HepG2 (cell line): Measurements from ENCODE around the gene DNAJC12. TPM values are rescaled to one million over a fixed set of nuclear protein-coding genes. Genes with fewer than 3 reads are reported as not detected.

Experiments
- CBX1 ChIP-seq: IDR thresholded peaks from one replicate; pipeline ENCODE4 v1.6.1; 2016; ENCODE audit warnings: antibody characterized with exemption, low read depth
- CHCHD3 ChIP-seq: sonication (generic); formaldehyde crosslinking; IDR thresholded peaks from 2 replicates; pipeline ENCODE4 v1.8.0; 2022; ENCODE audit warnings: mild to moderate bottlenecking, missing genetic modification reagents, moderate library complexity
- FIP1L1 ChIP-seq: fragments of 200-400 bp; formaldehyde crosslinking; IDR thresholded peaks from 2 replicates; pipeline ENCODE4 v1.6.1; 2018; ENCODE audit warnings: low read depth, mild to moderate bottlenecking, low read length, moderate library complexity, borderline replicate concordance; ENCODE audit not compliant: insufficient read depth
- GABPA ChIP-seq, 2 experiments: IDR thresholded peaks; 2 replicates each; pipeline ENCODE4 v1.6.1; 2011 to 2016; ENCODE audit warnings: low read depth in 2 of 2, low read length in 1 of 2, missing biosample characterization in 1 of 2, missing genetic modification characterization in 1 of 2
- PATZ1 ChIP-seq: sonication (generic); formaldehyde crosslinking; IDR thresholded peaks from 2 replicates; pipeline ENCODE4 v1.4.0; 2020; ENCODE audit warnings: missing genetic modification reagents
- RFXAP ChIP-seq: sonication (generic); formaldehyde crosslinking; IDR thresholded peaks from 2 replicates; pipeline ENCODE4 v1.4.0; 2020; ENCODE audit warnings: missing genetic modification reagents, borderline replicate concordance
- RNF2 ChIP-seq: fragments of 450-650 bp; conservative IDR thresholded peaks from 2 replicates; pipeline ENCODE4 v1.6.1; 2016; ENCODE audit warnings: low read depth
- SYNCRIP ChIP-seq: fragments of 200-400 bp; formaldehyde crosslinking; IDR thresholded peaks from 2 replicates; pipeline ENCODE4 v1.6.1; 2018; ENCODE audit warnings: mild to moderate bottlenecking, low read depth, low read length; ENCODE audit not compliant: insufficient read depth
- TEAD3 ChIP-seq: optimal IDR thresholded peaks from 2 replicates; pipeline ENCODE3; 2016; ENCODE audit warnings: borderline replicate concordance
- ZNF225 ChIP-seq: sonication (generic); formaldehyde crosslinking; IDR thresholded peaks from 2 replicates; pipeline ENCODE4 v1.4.0; 2020; ENCODE audit warnings: mild to moderate bottlenecking, missing genetic modification reagents
- polyA plus RNA-seq, 8 experiments: library from polyadenylated mRNA; depleted of rRNA in 3 of 8; stranded (reverse) in 7 of 8; unstranded in 1 of 8; fragments of >200 nt; fragmentation: Illumina TruSeq in 4 of 8; extraction: Trizol in 4 of 8; gene quantifications; 2 replicates each; pipeline versions ENCODE4 v1.2.1 to v1.2.3, GENCODE V29; 2011 to 2016; ENCODE audit warnings: low read depth in 4 of 8, missing spikeins in 1 of 8, mixed read lengths in 1 of 8; ENCODE audit not compliant: insufficient read depth in 1 of 8
- total RNA-seq, 5 experiments: library from RNA; depleted of rRNA; stranded (reverse); fragments of >200 nt; fragmentation: Illumina TruSeq; extraction: Trizol; gene quantifications; 2 replicates each; pipeline ENCODE4 v1.2.3, GENCODE V29; 2016; ENCODE audit warnings: low read depth in 1 of 5
- TF ChIP-seq, protein P1 (sequence below): sonication (generic); formaldehyde crosslinking; IDR thresholded peaks from 2 replicates; pipeline ENCODE4 v1.4.0; 2020; ENCODE audit warnings: missing genetic modification reagents, mild to moderate bottlenecking, borderline replicate concordance
- TF ChIP-seq, protein P2 (sequence below): sonication (generic); formaldehyde crosslinking; IDR thresholded peaks from 2 replicates; pipeline ENCODE4 v1.5.0; 2020; ENCODE audit warnings: mild to moderate bottlenecking, missing genetic modification reagents
- TF ChIP-seq, protein P3 (sequence below): sonication (generic); formaldehyde crosslinking; IDR thresholded peaks from 2 replicates; pipeline ENCODE4 v1.5.0; 2020; ENCODE audit warnings: mild to moderate bottlenecking, missing genetic modification reagents, borderline replicate concordance

DNAJC12 gene
- total and polyA plus RNA-seq, 2 of the 13 experiments (the other 11 are each of a cell fraction or from before 2014, with no cell fraction given): 11.6 to 43.9 TPM

DNA sequence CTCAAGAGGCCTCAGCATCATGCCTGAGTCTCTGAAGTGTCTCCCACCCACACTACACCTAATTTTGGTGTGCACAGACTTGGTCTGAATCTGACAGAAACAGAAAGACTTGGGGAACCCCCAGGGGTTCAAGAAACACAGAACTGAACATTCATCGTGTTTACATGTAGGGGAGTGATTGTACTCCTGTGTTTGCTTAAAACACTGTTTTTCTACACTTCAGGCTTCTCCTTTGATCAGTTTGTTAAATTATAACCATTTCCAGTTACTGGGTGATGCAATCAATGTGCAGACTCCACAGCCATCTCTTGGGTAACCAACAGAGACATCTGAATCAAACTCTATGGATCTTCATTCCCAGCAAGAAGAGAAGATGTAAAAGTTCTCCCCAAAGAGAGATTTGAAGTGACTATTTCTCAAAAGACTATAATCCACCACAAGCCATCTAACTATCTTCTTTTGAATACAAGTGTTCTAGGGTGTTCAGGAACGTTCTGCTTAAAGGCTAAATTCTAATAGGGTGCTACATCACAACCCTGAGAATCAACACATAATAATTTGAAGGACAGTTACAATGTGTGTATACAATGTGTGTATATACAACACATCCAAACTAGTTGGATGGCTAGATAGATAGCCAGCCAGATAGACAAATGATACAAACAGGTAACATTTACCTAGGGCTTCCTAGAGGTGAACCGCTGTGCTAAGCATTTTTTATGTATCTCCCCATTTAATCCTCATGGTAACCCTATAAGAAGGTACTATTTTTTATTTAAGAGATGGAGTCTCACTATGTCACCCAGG, 34.2 kb downstream of the DNAJC12 start (continued):
- TF ChIP-seq, protein P1, sequence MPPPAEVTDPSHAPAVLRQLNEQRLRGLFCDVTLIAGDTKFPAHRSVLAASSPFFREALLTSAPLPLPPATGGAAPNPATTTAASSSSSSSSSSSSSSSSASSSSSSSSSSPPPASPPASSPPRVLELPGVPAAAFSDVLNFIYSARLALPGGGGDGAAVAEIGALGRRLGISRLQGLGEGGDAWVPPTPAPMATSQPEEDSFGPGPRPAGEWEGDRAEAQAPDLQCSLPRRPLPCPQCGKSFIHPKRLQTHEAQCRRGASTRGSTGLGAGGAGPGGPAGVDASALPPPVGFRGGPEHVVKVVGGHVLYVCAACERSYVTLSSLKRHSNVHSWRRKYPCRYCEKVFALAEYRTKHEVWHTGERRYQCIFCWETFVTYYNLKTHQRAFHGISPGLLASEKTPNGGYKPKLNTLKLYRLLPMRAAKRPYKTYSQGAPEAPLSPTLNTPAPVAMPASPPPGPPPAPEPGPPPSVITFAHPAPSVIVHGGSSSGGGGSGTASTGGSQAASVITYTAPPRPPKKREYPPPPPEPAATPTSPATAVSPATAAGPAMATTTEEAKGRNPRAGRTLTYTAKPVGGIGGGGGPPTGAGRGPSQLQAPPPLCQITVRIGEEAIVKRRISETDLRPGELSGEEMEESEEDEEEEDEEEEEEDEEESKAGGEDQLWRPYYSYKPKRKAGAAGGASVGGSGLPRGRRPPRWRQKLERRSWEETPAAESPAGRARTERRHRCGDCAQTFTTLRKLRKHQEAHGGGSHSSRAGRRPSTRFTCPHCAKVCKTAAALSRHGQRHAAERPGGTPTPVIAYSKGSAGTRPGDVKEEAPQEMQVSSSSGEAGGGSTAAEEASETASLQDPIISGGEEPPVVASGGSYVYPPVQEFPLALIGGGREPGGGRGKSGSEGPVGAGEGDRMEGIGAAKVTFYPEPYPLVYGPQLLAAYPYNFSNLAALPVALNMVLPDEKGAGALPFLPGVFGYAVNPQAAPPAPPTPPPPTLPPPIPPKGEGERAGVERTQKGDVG (CRISPR knock-in tag): no peak
- TF ChIP-seq CBX1: no peak
- TF ChIP-seq, protein P2, sequence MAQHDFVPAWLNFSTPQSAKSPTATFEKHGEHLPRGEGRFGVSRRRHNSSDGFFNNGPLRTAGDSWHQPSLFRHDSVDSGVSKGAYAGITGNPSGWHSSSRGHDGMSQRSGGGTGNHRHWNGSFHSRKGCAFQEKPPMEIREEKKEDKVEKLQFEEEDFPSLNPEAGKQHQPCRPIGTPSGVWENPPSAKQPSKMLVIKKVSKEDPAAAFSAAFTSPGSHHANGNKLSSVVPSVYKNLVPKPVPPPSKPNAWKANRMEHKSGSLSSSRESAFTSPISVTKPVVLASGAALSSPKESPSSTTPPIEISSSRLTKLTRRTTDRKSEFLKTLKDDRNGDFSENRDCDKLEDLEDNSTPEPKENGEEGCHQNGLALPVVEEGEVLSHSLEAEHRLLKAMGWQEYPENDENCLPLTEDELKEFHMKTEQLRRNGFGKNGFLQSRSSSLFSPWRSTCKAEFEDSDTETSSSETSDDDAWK (CRISPR knock-in tag): no peak
- TF ChIP-seq CHCHD3: no peak
- peak; percentile 87 for TF ChIP-seq RFXAP
- TF ChIP-seq RNF2: no peak
- no peak for TF ChIP-seq SYNCRIP
- TF ChIP-seq GABPA (IDR thresholded peaks at IDR 0.05; ENCODE audit: low read depth, low read length): no peak
- peak; percentile 47; the same call in 1 of the 2 replicates for TF ChIP-seq GABPA (CRISPR knock-in tag; IDR thresholded peaks at IDR 0.05; ENCODE audit: low read depth)
- no peak for TF ChIP-seq ZNF225 (CRISPR knock-in tag)
- TF ChIP-seq, protein P3, sequence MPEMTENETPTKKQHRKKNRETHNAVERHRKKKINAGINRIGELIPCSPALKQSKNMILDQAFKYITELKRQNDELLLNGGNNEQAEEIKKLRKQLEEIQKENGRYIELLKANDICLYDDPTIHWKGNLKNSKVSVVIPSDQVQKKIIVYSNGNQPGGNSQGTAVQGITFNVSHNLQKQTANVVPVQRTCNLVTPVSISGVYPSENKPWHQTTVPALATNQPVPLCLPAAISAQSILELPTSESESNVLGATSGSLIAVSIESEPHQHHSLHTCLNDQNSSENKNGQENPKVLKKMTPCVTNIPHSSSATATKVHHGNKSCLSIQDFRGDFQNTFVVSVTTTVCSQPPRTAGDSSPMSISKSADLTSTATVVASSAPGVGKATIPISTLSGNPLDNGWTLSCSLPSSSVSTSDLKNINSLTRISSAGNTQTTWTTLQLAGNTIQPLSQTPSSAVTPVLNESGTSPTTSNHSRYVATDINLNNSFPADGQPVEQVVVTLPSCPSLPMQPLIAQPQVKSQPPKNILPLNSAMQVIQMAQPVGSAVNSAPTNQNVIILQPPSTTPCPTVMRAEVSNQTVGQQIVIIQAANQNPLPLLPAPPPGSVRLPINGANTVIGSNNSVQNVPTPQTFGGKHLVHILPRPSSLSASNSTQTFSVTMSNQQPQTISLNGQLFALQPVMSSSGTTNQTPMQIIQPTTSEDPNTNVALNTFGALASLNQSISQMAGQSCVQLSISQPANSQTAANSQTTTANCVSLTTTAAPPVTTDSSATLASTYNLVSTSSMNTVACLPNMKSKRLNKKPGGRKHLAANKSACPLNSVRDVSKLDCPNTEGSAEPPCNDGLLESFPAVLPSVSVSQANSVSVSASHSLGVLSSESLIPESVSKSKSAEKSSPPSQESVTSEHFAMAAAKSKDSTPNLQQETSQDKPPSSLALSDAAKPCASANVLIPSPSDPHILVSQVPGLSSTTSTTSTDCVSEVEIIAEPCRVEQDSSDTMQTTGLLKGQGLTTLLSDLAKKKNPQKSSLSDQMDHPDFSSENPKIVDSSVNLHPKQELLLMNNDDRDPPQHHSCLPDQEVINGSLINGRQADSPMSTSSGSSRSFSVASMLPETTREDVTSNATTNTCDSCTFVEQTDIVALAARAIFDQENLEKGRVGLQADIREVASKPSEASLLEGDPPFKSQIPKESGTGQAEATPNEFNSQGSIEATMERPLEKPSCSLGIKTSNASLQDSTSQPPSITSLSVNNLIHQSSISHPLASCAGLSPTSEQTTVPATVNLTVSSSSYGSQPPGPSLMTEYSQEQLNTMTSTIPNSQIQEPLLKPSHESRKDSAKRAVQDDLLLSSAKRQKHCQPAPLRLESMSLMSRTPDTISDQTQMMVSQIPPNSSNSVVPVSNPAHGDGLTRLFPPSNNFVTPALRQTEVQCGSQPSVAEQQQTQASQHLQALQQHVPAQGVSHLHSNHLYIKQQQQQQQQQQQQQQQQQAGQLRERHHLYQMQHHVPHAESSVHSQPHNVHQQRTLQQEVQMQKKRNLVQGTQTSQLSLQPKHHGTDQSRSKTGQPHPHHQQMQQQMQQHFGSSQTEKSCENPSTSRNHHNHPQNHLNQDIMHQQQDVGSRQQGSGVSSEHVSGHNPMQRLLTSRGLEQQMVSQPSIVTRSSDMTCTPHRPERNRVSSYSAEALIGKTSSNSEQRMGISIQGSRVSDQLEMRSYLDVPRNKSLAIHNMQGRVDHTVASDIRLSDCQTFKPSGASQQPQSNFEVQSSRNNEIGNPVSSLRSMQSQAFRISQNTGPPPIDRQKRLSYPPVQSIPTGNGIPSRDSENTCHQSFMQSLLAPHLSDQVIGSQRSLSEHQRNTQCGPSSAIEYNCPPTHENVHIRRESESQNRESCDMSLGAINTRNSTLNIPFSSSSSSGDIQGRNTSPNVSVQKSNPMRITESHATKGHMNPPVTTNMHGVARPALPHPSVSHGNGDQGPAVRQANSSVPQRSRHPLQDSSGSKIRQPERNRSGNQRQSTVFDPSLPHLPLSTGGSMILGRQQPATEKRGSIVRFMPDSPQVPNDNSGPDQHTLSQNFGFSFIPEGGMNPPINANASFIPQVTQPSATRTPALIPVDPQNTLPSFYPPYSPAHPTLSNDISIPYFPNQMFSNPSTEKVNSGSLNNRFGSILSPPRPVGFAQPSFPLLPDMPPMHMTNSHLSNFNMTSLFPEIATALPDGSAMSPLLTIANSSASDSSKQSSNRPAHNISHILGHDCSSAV (CRISPR knock-in tag): no peak
- no peak for TF ChIP-seq FIP1L1
- TF ChIP-seq TEAD3 (CRISPR knock-in tag): peak; percentile 70
- peak; percentile 77 for TF ChIP-seq PATZ1 (CRISPR knock-in tag)
